OCI-LY7 (cell line): ENCODE measurements around the gene FARP2. TPM values are rescaled to one million over a fixed set of nuclear protein-coding genes. Genes with fewer than 3 reads are reported as not detected.

Experiments
- BruUV-seq: library from RNA; stranded (reverse); fragments of 400-500 nt; replicated peaks from 2 replicates; lab custom pipeline; 2021; lab: Mats Ljungman, UMichigan
- CTCF ChIA-PET: fragments of 300-600 bp; sonication (Branson Sonifier 250); formaldehyde crosslinking; loops from one replicate; lab custom pipeline; 2022; ENCODE audit warnings: antibody characterized with exemption; ENCODE audit not compliant: unreplicated experiment; lab: Charles Lee
- POLR2A ChIA-PET: fragments of 300-600 bp; sonication (Branson Sonifier 250); formaldehyde crosslinking; loops from one replicate; lab custom pipeline; 2022; ENCODE audit warnings: antibody characterized with exemption; lab: Charles Lee
- DNase-seq: peaks from one replicate; pipeline ENCODE4 v3.0.0-alpha.2; 2015; ENCODE audit warnings: low spot score
- H2AFZ ChIP-seq: fragments of 200-600 bp; sonication (generic), shearing (Covaris generic); 2 replicates; pipeline ENCODE4 v1.6.1; 2014; ENCODE audit warnings: mild to moderate bottlenecking, antibody characterized with exemption, low read length, moderate library complexity
- H3K27ac ChIP-seq: fragments of 200-600 bp; sonication (generic); 2 replicates; pipeline ENCODE4 v1.5.1; 2014; ENCODE audit warnings: mixed run types, low read depth, mild to moderate bottlenecking, moderate library complexity, low read length, inconsistent platforms; ENCODE audit not compliant: poor library complexity, severe bottlenecking
- H3K36me3 ChIP-seq: fragments of 200-600 bp; sonication (generic); 2 replicates; pipeline ENCODE4 v1.6.1; 2014; ENCODE audit warnings: mild to moderate bottlenecking, antibody characterized with exemption, low read length, moderate library complexity, mixed read lengths; ENCODE audit not compliant: insufficient read depth
- H3K4me1 ChIP-seq: fragments of 200-600 bp; sonication (generic); 2 replicates; pipeline ENCODE4 v1.5.1; 2014; ENCODE audit warnings: mild to moderate bottlenecking, low read length; ENCODE audit not compliant: insufficient read depth, poor library complexity, severe bottlenecking
- H3K4me2 ChIP-seq: fragments of 200-600 bp; sonication (generic); 2 replicates; pipeline ENCODE4 v1.6.1; 2014; ENCODE audit warnings: mild to moderate bottlenecking, low read length
- H3K4me3 ChIP-seq: fragments of 200-600 bp; sonication (generic); 2 replicates; pipeline ENCODE4 v1.5.1; 2014; ENCODE audit warnings: mild to moderate bottlenecking, low read depth, low read length; ENCODE audit not compliant: poor library complexity, severe bottlenecking
- H3K79me2 ChIP-seq: fragments of 200-600 bp; sonication (generic); 2 replicates; pipeline ENCODE4 v1.6.1; 2016; ENCODE audit warnings: low read depth, mild to moderate bottlenecking, low read length, moderate library complexity, mixed read lengths; ENCODE audit not compliant: insufficient read depth
- H3K9me2 ChIP-seq: fragments of 200-600 bp; sonication (generic); 2 replicates; pipeline ENCODE4 v1.6.1; 2016; ENCODE audit warnings: mild to moderate bottlenecking, low read length, mixed read lengths; ENCODE audit not compliant: insufficient read depth
- H3K9me3 ChIP-seq: fragments of 200-600 bp; sonication (generic); 2 replicates; pipeline ENCODE4 v1.6.1; 2014; ENCODE audit warnings: mild to moderate bottlenecking, mixed run types, low read length, mixed read lengths
- H4K20me1 ChIP-seq: fragments of 200-600 bp; sonication (generic); 2 replicates; pipeline ENCODE4 v1.6.1; 2014; ENCODE audit warnings: mild to moderate bottlenecking, antibody characterized with exemption, low read length, moderate library complexity, mixed read lengths; ENCODE audit not compliant: insufficient read depth
- EZH2phosphoT487 ChIP-seq: fragments of 200-600 bp; sonication (generic); IDR thresholded peaks from 2 replicates; pipeline ENCODE4 v1.6.1; 2018; ENCODE audit warnings: low read depth, borderline replicate concordance, mild to moderate bottlenecking, mixed run types, antibody characterized with exemption, low read length, moderate library complexity, mixed read lengths
- intact Hi-C: fragments of 100-400 bp; cut with micrococcal nuclease; formaldehyde crosslinking; loops from one replicate; pipeline ENCODE4 v1.10.0; 2022; ENCODE audit not compliant: unreplicated experiment
- total RNA-seq, 2 experiments: library from RNA; depleted of rRNA in 1 of 2; stranded (reverse); fragments of >200 nt in 1 of 2; shearing (Covaris generic) in 1 of 2; gene quantifications; 2 replicates each; pipeline ENCODE4 v1.2.3, GENCODE V29; 2014 to 2022
- TF ChIP-seq, protein P1 (sequence below): fragments of 200-600 bp; sonication (generic); conservative IDR thresholded peaks from 2 replicates; pipeline ENCODE4 v1.5.1; 2014; ENCODE audit warnings: mild to moderate bottlenecking, antibody characterized with exemption, low read length, moderate library complexity, mixed read lengths

The FARP2 gene
- total RNA-seq, 2 experiments from 2014 or later = 33.6 to 52.7 TPM

DNA sequence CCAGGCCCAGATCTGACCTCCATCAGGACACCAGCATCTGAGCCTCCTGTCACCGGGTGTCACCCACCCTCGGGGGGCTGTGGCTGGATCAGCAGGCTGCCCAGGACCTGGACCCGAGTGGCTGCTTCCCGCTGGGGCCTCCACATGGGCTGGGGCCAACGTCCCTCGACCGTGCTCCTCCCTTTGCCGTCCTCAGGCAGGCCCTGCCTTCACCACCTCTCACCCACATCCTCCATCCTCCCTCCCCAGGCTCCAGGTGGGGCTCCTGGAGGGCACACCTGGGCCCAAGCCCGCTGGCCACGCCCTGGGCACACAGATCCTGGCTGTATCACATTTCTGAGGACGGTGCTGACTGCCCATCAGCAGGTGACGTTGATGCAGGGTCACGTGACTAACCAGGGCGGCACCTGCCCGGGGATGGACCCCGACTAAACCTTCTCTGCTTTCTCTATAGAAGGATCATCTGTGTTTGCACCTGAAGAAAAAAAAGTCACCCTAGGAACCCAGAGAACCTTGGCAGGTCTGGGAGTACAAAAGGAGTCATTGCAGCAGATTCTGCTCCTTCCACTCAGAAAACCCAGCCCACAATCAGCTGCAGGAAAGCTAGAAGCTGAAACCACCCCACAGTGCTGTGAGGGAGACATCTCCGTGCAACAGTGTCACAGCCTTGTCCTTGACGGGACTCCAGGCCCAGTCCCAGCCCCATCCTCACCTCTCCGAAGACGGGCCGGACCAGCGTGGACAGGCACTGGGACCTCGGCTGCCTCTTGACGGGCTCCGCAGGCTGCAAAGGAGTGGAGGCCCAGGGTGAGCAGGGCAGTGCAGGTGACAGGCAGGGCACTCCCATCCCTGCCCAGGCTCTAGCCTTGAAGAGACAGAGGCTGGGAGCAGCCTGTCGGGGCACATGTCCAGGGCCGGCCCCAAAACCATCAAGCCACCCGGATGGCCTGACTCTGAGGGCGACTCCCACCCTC, 141.1 kb downstream of the FARP2 start:
- H4K20me1 ChIP-seq = no peaks in the 10 kb centered on the region
- no peaks in the 10 kb centered on the region for H3K9me2 ChIP-seq
- no TSS peak for BruUV-seq
- no peaks in the 10 kb centered on the region for H3K9me3 ChIP-seq
- no peaks in the 10 kb centered on the region for H3K4me1 ChIP-seq
- peaks cover 36% of the 10 kb centered on the region for H3K36me3 ChIP-seq
- H3K79me2 ChIP-seq = no peaks in the 10 kb centered on the region
- TF ChIP-seq, protein P1, sequence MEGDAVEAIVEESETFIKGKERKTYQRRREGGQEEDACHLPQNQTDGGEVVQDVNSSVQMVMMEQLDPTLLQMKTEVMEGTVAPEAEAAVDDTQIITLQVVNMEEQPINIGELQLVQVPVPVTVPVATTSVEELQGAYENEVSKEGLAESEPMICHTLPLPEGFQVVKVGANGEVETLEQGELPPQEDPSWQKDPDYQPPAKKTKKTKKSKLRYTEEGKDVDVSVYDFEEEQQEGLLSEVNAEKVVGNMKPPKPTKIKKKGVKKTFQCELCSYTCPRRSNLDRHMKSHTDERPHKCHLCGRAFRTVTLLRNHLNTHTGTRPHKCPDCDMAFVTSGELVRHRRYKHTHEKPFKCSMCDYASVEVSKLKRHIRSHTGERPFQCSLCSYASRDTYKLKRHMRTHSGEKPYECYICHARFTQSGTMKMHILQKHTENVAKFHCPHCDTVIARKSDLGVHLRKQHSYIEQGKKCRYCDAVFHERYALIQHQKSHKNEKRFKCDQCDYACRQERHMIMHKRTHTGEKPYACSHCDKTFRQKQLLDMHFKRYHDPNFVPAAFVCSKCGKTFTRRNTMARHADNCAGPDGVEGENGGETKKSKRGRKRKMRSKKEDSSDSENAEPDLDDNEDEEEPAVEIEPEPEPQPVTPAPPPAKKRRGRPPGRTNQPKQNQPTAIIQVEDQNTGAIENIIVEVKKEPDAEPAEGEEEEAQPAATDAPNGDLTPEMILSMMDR = no peak
- TF ChIP-seq EZH2phosphoT487 = no peak
- no peak overlapping the region for H3K27ac ChIP-seq
- no peak overlapping the region for H3K4me3 ChIP-seq
- intact Hi-C loops = no loop called here
- H3K4me2 ChIP-seq = no peak overlapping the region
- ChIA-PET POLR2A (no interaction called here), CTCF (no interaction called here)
- H2AFZ ChIP-seq = no peak overlapping the region
- DNase-seq = no peak

DNA sequence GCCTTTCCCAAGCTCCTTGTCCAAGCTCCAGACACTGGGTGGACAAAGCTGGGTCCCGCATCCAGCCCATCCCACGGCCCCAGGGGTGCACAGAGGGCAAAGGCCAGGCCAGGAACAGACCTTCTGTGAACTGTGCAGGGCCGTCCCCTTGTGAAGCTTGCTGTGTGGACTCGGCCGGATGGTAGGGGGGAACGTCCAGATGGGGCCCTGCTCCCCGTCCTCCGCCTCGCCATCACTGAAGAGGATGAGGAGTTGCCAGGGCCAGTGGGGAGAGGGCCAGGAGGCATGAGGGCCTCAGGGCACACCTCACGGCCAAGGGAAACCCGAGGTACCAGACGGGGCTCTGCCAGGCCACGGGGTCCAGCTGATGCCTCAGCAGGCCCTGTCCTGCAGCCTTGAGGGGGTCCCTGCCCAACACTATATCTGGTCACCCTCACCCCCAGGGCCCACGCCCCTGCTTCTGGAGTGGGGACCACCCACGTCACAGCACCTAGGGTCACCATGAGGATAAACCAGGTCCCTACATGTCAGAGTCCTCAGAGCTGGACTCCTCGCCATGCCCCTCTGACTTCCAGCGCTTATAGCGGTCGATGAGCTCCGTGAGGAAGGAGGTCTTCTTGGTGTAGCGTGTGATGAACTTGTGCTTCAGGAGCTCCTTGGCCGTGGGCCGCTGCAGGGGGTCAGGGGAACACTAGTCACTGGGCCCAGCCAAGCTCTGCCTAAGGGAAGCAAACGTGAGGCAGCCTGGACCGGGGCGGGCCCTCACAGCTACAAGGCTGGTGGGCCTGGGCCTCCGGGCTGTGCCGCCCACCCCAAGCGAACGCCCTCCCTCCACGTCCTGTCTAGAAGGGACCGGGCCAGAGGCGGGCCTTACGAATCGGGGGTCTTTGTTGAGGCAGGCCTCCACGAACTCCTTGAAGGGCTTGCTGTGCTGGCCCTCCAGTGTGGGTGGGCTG, 142.3 kb downstream of the FARP2 start:
- POLR2A ChIA-PET = no interaction called here
- H3K9me2 ChIP-seq = no peaks in the 10 kb centered on the region
- BruUV-seq = no TSS peak
- no peaks in the 10 kb centered on the region for H3K4me1 ChIP-seq
- DNase-seq = no peak
- no peaks in the 10 kb centered on the region for H3K79me2 ChIP-seq
- TF ChIP-seq EZH2phosphoT487 = no peak
- TF ChIP-seq, protein P1 = no peak
- H3K27ac ChIP-seq = no peak overlapping the region
- H2AFZ ChIP-seq = no peak overlapping the region
- no peak overlapping the region for H3K4me3 ChIP-seq
- peaks cover 36% of the 10 kb centered on the region for H3K36me3 ChIP-seq
- CTCF ChIA-PET = interaction anchor here (0.5 kb wide), 1 partner anchor 503 kb away, joined by 4 read pairs; no protein-coding TSS in a partner anchor
- no peaks in the 10 kb centered on the region for H4K20me1 ChIP-seq
- intact Hi-C loops = no loop called here
- H3K4me2 ChIP-seq = no peak overlapping the region
- H3K9me3 ChIP-seq = no peaks in the 10 kb centered on the region
